GM19193 (cell line): ENCODE results near the gene CUEDC1.

Experiments
- POLR2A ChIP-seq: IDR thresholded peaks from 4 replicates; pipeline ENCODE4 v1.6.1; 2011; ENCODE audit not compliant: insufficient read depth, insufficient read length; ENCODE audit errors: extremely low read depth

CUEDC1 gene

DNA sequence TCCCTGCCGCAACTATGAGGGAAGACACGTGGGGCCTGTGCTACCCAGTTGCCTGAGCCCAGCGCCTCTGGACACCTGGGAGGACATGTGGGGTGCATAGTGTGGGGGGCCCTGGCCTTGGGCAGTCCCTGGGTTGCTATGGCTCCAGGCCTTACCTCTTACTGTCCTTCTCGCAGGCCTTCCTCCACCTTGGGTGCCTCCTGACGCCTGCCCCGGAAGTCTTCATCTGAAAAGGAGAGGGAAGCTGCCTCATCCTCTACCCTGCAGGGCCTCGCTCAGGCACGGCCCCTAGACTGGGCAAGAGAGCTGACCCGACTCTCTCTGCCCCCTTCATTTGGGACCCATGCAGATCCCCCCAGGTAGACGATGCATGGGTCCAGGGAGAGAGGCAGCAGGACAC is 88.9 kb downstream of the CUEDC1 start:
- no peak for TF ChIP-seq POLR2A

DNA sequence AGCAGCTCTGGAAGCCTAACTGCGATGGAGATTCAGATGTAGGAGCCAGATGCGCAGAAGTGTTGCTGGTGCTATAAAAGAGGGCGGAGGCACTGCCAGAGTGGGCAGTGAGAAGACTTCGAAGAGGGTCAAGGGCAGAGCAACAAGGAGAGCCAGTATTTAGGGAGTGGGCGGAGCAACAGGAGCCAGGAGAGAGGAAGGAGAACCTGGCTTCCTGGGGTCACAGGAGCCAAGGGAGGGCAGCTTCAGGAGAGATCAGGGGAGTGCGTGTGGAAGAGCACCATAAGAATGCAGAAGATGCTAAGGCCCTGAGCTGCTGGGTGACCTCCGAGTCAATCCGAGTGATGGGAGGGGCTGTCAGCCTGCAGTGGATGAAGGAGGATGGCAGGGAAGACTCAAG is 90.9 kb downstream of the CUEDC1 start:
- TF ChIP-seq POLR2A, result no peak

DNA sequence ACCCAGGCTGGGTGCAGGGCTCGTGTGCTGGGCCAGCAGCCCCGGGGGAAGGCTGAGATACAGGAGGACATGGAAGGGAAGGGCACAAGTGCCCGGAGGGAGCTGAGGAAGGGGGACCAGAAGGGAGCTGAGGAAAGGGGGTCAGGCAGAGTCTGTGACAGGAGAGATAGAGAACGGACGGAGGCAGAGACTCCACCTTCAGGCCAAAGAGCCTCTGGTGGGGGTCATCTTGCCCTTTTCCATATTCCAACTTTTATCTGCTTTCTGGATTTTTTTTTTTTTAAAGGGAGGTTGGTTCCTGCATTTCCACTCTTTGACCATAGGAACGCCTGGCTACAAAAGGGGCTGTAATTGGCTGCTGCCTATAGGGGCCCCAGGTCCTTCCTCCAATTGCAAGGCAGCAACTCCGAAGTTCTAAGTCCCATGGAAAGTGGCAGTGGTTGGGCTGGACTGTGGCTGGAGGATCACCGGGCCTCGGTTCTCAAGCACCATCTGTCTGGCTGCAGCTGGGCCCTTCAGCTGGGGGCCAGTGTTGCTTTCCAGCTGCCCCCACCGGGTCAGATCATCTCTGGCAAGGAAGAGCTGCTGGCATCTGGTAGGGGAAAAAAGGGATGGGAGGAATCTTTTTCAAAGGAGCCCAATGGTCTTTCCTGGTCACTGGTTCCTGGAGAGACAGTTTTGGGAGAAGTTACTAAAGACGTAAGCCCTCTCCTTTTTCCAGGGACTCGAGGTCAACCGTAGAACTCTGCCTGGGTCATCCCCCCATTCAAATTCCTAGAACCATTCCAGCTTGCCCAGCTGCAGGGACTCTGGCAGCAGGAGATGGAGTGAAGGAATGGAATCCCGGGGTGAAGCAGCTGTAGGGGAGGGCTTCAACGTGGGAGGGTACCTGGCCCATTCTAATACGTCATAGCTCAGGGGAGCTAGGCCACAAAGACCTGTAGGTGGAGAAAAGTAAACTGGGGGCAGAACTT is 92.2 kb downstream of the CUEDC1 start:
- no peak for TF ChIP-seq POLR2A

DNA sequence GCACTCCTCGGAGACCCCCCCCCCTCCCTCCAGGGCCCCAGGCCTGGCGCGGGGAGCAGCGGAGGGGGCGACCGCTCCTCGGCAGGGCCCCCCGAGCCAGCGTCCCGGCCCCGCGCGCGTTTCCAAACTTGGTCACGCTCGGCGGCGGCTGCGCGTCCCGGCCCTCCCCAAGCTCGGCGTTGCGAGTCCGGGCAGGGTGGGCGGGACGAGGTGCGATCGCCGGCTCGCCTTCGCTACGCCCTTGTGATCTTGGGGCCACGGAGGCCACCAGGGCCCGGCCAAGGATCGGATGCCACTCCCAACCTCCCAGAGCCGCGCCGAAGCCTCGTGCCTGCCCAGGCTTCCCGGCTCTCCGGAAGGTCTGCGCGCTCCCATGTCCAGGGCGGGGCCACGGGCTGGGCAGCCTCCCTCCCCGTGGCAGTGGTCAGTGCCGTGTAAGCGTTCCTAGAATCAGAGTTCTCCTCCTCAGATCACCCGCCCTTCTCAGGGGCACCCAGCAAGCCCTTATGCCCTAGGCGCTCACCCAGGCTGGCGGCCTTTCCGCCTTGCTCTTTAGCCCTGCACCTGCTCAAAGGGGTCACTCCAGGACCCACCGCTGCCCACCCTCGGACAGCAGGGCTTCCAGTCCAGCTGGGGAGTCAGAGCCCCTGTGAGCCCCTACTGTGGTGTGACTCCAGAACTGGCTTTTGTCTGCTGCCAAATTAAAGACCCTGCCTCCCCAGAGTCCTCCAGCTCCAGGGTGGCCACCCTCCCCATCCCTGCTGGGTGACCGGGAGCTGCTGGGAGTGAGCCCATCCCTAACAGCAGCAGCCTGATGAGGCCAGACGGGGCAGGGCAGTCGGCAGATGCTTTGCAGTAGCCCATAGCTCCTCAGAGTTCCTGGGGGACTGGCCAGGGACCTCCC is 93.2 kb downstream of the CUEDC1 start:
- no peak for TF ChIP-seq POLR2A

DNA sequence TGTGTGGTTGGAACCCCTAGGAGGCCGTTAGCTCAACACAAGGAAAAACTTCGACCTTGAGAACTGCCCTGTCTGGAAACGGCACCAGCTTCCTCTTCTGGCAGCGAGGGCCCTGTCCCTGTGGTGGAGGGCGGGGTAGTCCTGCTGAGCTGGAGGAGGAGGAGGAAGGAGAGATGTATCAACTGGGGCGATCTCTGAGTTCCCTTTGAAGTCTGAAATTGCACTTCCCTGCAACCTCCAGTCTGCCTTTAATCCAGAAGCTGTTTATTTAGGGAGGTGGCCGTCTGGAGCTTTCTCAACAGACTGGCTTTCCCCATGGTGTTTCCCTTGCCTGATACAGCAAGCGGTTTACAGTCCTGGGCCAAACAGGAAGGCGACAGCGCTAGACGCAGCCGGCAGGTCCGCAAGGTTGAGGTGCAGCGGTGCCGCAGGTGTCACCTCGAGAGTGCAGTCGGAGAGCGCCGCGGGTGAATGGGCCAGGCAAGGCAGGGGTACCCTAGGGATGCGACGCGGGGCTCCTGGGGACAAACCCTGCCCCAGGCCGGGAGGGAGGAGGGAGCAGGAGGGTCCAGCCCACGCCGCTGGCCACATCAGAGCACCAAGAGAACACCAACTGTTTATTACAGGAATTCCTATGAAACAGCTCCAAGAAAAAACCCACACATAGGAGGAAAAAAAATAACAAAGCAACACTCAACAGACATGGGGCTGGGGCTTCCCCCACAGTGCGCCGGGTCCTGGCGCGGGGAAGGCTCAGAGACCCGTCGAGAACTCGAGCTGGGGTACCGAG is 94.0 kb downstream of the CUEDC1 start:
- TF ChIP-seq POLR2A, result no peak

DNA sequence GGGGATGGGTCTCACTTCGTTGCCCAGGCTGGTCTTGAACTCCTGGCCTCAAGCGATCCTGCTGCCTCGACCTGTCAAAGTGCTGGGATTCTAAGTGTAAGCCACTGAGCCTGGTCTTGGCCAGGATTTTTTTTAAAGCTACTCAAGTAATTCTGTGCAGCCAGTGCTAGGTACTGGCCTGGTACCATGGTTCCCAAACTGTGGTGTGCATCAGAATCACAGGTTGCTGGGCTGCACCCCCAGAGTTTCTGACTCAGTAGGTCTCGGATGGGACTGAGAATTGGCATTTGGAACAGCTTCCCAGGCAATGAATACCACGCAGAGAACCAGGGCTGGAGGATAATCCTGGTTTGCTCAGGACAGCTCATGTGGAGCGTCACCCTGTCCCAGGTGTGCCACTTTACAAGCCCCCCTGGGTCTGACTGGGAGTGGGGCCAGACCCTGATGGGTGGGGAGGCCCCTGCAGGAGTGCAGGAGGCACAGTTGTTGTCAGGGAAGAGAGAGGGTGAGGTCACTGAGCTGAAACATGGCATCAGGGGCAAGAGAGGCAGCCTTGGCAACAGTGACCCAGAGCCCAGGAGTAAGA is 94.7 kb downstream of the CUEDC1 start:
- TF ChIP-seq POLR2A, result no peak

DNA sequence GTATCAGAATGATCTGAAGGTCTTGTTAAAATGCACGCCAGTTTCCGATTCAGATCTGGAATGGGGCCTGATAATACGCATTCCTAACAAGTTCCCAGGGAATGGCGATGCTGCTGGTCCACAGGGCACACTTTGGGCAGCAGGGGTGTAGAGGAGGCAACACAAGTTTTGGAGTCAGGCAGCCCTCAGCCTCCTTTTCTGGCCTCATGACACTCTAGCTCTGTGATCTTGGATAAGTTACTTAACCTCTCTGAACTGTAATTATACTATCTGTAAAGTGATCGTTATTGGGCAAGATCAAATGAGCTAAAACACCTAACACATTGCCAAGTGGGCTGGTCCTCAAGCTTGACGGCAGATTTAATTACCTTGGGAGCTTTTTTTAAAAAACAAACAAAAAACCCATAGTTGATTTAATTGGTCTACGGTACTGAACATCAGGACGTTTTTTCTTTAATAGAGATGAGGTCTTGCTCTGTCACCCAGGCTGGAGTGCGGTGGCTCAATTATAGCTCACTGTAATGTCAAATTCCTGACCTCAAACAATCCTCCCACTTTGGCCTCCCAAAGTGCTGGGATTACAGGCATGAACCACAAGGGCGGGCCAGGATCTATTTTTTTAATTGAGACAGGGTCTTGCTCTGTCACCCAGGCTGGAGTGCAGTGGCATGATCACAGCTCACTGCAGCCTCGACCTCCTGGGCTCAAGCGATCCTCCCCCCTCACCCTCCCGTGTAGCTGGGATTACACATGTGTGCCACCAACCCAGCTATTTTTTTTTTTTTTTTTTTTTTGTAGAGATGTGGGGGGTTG is 95.4 kb downstream of the CUEDC1 start:
- TF ChIP-seq POLR2A, result no peak

DNA sequence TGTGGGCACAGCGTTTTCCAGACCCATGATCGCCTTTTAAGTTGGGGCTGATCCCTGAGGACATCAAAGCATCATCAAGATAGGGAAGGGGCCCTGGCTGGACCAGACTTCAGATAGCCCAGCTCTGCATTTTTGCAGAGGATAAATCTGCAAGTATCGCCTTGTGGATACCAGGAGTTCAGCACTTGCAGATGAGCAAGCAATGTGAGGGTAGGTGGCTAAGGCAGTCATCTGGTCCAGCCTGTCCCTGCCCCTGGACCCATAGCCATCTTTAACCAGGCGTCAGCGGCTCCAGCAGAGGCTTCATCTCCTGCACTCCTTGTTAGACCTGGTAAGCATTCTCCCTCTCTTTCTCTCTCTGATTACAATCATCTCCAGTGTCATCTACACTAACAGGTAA is 96.4 kb downstream of the CUEDC1 start:
- TF ChIP-seq POLR2A, result no peak

DNA sequence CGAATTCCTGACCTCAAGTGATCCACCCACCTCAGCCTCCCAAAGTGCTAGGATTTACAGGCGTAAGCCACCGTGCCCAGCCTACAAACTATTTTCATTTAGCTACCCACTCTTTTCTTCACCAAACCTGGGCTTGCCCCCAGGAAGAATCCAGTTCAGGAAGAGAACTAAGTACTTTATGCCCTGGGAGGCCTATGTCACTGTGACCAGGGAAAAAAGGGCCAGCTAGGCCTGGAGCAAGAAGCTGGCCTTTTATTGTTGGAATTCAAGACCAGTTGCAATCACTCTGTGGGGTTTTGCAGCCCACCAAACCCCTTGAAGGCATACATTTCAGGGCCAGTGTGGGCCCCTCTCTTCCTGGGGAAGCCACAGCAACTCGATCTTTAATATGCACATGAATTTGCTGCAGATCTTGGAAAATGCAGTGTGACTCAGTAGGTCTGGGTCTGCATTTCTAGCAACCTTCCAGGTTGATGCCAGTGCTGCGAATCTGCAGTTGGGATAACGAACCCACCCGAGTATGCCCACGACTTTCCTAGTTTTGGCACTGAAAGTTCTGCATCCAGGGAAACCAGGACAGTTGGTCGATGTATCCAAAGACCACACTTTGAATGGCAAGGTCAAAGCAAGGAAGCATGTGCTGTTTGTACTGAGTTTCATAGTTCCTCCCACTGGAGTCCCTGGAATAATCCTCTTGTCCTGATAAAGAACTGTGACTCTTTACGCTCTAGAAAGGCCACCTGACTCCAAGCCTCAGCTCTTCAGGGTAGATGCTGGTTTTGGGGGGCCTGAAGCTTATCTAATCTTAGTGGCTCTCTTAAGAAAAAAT is 98.2 kb downstream of the CUEDC1 start:
- no peak for TF ChIP-seq POLR2A

DNA sequence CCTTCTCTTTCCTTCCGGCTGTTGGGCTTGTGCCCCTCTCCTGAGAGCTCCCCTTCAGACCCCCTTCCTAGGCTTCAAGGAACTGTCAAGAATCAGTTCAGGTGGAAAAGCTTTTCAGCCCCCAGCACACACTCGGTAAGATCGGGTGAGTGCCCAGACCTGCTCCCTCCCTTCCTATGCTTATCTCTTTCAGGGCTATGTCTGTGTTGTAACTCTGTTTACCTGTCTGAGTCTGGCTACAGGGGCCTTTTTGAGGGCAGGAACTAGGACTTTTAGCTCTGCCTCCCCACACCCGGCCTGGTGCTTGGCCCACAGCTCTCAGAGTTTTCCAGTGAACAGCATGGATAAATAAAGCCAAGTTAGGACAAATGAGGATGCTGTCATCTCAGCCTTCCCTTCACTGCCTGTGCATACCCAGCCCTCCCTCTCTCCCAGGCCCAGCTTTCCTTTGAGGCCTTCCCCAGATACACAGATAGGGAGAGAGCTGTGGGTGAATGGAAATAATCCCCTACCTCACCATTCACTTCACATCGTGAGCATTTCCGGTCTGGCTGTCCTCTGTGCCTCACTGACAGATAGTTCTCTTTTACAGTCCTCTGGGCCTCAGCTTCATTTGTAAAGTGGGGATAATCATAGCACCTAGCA is 99.7 kb downstream of the CUEDC1 start:
- TF ChIP-seq POLR2A, result no peak

DNA sequence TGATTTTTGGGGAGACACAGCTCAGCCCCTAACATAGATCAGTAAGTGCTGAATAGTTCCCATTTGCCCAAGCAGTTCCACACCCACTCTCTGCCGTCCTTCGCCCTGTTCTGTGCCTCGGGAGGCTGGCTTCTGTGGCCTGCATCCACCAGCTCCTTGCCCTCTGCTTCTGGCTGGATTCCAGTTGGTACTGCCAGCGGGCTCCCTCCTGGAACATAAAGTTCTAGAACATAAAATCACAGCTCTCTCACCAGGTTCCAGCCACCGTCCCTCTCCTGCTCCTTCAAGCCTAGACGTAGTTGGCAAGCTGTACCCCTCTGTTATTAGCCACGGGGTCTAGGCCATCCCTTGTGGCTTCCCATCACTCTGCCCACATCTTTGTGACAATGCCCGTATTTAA is 101.5 kb downstream of the CUEDC1 start:
- TF ChIP-seq POLR2A, result no peak

DNA sequence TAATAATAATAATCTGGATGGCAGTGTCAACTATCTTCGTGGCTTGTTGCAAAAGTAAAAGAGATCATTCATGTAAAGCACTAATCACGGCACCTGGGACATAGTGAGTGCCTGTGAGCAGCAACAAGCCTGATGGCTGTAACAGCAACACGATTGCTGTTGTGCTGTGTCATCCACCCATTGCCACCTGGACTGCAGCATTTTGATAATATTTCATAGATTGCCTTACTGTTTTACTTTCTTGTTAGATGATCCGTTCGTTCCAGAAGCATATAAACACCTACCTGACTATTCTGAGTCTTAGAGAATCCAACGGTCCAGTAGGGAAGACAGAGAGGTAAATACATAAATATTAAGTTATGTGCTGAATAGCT is 102.3 kb downstream of the CUEDC1 start:
- TF ChIP-seq POLR2A, result no peak
